NCI-H128 (cell line): ENCODE results near the gene CTNNA3.

ENCODE experiments used
- DNase-seq: peaks from one replicate; lab custom pipeline; 2025; ENCODE audit not compliant: unreplicated experiment; lab: John Stamatoyannopoulos, UW

Gene CTNNA3

DNA sequence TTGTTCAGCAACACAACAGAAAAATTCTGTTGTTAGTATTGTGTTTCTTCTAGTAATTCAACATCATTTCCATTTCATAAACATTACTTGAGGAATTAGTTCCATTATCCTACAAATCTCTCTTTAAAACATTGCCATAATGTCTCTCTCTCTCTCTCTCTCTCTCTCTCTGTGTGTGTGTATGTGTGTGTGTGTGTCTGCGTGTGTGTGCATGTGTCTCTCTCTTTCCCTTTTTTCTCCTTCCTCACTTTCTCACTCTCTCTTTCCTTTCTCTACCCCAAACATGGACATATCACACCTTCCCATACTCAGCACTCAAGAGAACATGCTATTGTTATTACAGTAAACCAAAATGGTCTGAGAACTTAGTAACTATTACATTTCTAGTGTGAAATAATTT is 753.6 kb downstream of the CTNNA3 start:
- no peak for DNase-seq

DNA sequence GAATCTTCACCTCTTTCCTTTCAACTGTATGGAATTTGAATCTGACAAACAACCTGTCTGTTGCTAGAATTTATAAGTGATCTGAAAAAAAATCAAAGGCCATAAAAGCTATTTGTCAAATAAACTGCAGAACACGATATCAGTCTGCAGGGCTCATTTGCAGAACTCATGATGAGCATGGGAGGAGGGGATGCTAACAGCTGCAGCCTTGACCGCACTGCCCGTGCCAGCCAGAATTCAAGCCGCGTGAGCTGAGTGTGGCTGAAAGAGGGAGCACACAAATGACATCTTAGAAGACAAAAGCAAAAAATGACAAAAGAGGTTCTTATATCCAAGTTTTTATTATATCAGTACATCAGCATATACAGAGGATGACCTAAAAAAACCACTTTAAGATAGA is 754.5 kb downstream of the CTNNA3 start:
- DNase-seq: no peak

- no peak for DNase-seq
Observed at GRCh38 chr10:66940965-66941364, 755.0 kb downstream of the CTNNA3 start.

GRCh38 chr10:66934711-66935110 is 761.3 kb downstream of the CTNNA3 start:
- no peak for DNase-seq

DNA sequence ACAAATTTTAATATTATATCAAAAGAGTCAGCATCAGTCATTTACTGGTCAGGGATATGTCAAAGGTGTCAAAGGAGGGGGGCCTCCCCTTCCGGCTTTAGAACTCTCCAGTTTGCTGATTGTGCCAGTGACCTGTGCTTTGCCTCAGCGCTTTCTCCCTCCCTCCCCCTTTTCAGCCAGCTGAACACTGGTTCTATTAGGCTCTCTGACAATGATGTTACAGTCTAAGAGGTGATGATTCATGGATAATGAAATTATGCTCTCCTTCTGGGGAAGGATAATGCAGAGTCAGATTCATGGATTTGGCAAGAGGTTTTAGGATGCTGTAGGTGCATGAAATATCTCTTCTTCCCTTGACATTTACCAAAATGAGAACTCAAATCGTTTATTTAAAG is 764.0 kb downstream of the CTNNA3 start:
- DNase-seq: no peak

GRCh38 chr10:66931340-66931948 is 764.6 kb downstream of the CTNNA3 start:
- DNase-seq: no peak

DNA sequence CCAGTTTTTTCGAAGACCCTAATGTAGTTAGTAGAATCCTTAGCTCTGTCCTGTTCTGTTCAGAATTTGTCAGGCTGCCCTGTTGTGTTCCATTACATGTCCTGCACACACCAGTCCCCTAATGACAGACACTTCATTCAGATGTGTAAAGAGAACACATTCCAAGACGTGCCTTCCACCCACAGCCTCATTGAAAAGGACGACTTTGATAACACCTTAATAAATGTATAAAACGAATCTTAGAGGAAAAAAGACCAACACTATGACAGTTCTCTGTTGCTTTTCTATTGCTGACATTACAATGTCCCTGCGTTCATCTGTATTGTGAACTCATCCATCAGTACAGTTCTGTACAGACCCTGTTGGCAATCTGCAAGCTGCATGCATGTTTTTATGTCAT is 766.6 kb downstream of the CTNNA3 start:
- DNase-seq: no peak

GRCh38 chr10:66928776-66929175 is 767.2 kb downstream of the CTNNA3 start:
- no peak for DNase-seq

DNA sequence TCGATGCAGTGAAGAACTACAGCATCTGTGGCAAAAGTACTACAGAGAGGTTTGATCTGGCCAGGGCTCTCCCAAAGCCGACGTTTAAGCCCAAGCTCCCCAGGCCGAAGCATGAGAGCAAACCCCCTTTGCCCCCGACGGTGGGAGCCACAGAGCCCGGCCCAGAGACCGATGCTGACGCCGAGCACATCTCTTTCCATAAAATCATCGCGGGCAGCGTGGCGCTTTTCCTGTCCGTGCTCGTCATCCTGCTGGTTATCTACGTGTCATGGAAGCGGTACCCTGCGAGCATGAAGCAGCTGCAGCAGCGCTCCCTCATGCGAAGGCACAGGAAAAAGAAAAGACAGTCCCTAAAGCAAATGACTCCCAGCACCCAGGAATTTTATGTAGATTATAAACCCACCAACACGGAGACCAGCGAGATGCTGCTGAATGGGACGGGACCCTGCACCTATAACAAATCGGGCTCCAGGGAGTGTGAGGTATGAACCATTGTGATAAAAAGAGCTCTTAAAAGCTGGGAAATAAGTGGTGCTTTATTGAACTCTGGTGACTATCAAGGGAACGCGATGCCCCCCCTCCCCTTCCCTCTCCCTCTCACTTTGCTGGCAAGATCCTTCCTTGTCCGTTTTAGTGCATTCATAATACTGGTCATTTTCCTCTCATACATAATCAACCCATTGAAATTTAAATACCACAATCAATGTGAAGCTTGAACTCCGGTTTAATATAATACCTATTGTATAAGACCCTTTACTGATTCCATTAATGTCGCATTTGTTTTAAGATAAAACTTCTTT is 767.8 kb downstream of the CTNNA3 start:
- no peak for DNase-seq

- DNase-seq: no peak
Observed at GRCh38 chr10:66927251-66927935, 768.6 kb downstream of the CTNNA3 start.

DNA sequence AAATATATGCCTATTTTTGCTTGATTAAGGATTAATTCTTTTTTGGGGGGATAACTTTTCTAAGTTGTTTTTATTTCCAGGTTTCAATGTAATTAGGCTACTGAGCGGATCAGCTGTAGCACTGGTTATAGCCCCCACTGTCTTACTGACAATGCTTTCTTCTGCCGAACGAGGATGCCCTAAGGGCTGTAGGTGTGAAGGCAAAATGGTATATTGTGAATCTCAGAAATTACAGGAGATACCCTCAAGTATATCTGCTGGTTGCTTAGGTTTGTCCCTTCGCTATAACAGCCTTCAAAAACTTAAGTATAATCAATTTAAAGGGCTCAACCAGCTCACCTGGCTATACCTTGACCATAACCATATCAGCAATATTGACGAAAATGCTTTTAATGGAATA is 769.2 kb downstream of the CTNNA3 start:
- DNase-seq: no peak

GRCh38 chr10:66925896-66926715 is 769.9 kb downstream of the CTNNA3 start, which contains the start of gene LRRTM3:
Gene LRRTM3, plus strand, starts transcription at chr10:66926036.
- DNase-seq: no peak

GRCh38 chr10:66925373-66925772 is 770.6 kb downstream of the CTNNA3 start:
- DNase-seq: no peak

- DNase-seq: no peak
Observed at GRCh38 chr10:66924674-66925345, 771.2 kb downstream of the CTNNA3 start.

GRCh38 chr10:66919248-66919647 is 776.7 kb downstream of the CTNNA3 start:
- no peak for DNase-seq

- no peak for DNase-seq
Observed at GRCh38 chr10:66917104-66917503, 778.9 kb downstream of the CTNNA3 start.

DNA sequence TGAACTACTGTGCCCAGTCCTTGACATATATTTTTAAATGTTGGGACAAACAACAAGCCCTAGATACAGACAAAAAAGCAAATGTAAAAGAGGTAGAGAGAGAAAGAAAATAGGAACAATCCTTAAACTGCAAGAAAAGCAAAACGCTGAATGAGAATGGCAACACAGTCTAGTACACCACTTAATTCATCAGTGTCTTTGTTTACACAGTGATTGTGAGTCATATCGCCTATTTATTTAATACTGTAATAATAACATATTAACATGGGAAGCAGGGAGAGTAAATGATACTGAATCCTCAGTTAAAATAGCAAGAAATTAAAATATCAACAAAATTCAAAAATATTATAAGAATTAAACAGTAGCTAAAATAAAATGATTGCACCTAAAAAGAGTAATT is 780.0 kb downstream of the CTNNA3 start:
- DNase-seq: no peak

- no peak for DNase-seq
Observed at GRCh38 chr10:66910671-66911070, 785.3 kb downstream of the CTNNA3 start.

DNA sequence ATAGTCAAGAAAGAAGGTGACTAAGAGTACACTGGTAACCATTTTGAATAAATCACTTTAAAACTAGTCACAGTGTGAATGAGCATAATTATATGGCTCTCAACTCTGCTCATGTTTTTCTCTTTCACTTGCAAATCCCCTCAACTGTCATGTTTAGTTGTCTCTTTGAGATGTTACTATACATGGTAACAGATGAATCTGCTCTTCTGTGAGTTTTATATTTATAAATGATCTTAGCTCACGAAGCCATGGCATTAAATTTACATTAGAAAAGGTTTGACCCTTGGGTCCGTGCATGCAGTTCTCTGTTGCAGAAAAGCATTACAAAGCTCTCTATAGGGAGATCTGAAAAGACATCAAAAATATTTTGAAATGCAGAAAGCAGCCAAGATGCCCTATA is 803.1 kb downstream of the CTNNA3 start:
- DNase-seq: no peak

- DNase-seq: no peak
Observed at GRCh38 chr10:66888237-66888636, 807.8 kb downstream of the CTNNA3 start.

- DNase-seq: no peak
Observed at GRCh38 chr10:66886848-66887247, 809.1 kb downstream of the CTNNA3 start.
